MM.1S (cell line): ENCODE data around the gene ABTB2.

Source experiments
- EZH2 ChIP-seq: fragments of 300-600 bp; sonication (generic); optimal IDR thresholded peaks from 2 replicates; pipeline ENCODE3; 2017; ENCODE audit warnings: low read depth, mild to moderate bottlenecking, antibody characterized with exemption, low read length, mixed read lengths
- EZH2phosphoT487 ChIP-seq: fragments of 300-600 bp; sonication (generic); IDR thresholded peaks from 2 replicates; pipeline ENCODE4 v1.6.1; 2018; ENCODE audit warnings: antibody characterized with exemption, low read length
- TF ChIP-seq, protein P1 (sequence below): fragments of 300-600 bp; sonication (generic); IDR thresholded peaks from 2 replicates; pipeline ENCODE4 v1.5.1; 2016; ENCODE audit warnings: antibody characterized with exemption, low read length, mixed read lengths

DNA sequence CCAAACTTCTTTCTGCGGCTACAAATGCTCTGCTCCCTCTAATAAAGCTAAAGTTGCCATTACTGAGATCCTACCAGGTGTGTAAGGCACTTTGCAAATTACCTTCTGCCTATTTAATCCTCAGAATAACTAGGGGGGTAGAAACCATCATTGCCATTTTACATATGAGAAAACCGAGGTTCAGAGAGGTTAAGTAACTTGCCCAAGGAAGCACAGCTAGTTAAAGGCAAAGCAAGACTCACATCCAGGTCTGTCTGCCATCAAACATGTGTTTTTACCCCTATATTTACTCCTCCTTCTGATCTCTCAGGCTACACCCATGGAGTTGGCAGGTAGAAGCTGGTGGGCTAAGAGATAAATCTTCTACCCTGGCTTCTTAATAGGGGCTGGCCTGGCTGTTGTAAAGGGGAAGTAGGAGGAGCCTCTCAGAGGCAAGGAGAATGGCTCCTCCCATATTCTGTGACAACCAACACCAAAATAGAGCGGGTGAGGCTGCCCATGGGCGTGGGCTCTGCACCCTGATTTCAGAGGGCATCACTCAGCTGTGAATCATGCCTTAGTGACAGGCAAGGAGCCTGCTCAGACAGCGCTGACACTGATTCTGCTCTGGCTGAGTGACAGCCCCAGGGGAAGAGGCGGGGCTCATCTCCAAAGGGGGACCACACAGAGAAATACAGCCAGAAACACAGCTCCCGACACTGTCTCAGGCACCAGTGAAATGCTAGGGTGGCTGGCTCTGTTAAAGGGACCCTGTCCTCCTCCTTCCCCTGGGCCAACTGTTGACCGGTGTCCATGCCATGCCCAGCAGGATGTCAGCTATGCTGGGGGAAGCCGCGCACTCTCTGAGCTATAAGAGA is 106.8 kb downstream of the ABTB2 start:
- TF ChIP-seq, protein P1, sequence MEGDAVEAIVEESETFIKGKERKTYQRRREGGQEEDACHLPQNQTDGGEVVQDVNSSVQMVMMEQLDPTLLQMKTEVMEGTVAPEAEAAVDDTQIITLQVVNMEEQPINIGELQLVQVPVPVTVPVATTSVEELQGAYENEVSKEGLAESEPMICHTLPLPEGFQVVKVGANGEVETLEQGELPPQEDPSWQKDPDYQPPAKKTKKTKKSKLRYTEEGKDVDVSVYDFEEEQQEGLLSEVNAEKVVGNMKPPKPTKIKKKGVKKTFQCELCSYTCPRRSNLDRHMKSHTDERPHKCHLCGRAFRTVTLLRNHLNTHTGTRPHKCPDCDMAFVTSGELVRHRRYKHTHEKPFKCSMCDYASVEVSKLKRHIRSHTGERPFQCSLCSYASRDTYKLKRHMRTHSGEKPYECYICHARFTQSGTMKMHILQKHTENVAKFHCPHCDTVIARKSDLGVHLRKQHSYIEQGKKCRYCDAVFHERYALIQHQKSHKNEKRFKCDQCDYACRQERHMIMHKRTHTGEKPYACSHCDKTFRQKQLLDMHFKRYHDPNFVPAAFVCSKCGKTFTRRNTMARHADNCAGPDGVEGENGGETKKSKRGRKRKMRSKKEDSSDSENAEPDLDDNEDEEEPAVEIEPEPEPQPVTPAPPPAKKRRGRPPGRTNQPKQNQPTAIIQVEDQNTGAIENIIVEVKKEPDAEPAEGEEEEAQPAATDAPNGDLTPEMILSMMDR: no peak
- no peak for TF ChIP-seq EZH2phosphoT487
- no peak for TF ChIP-seq EZH2
